ENCODE results near the gene CLIC4.

GRCh38 chr1:24714859-24715520 lies 30.3 kb upstream of the CLIC4 start:
- TF ChIP-seq CTCF (IDR thresholded peaks at IDR 0.05; ENCODE audit: control extremely low read depth in 1 of 3, insufficient read depth in 1 of 3, low read depth in 1 of 3, low read length in 3 of 3): no peak
- TF ChIP-seq TBP (IDR thresholded peaks at IDR 0.05; ENCODE audit: low read depth, low read length): no peak
- no peak for TF ChIP-seq TAF1 (IDR thresholded peaks at IDR 0.05; ENCODE audit: low read depth, low read length)
- no peak for TF ChIP-seq SIN3A (conservative IDR thresholded peaks at IDR 0.05 in 1 of 2, IDR thresholded peaks at IDR 0.05 in 1 of 2; ENCODE audit: low read depth in 1 of 2, low read length in 2 of 2)
- TF ChIP-seq KDM5A (IDR thresholded peaks at IDR 0.05; ENCODE audit: low read length): no peak
- TF ChIP-seq ATF3 (IDR thresholded peaks at IDR 0.05; ENCODE audit: insufficient read depth, low read depth, low read length): no peak
- no peak for TF ChIP-seq EP300 (IDR thresholded peaks at IDR 0.05; ENCODE audit: borderline replicate concordance in 1 of 2, low read depth in 2 of 2, low read length in 2 of 2)
- no peak for TF ChIP-seq TEAD4 (IDR thresholded peaks at IDR 0.05; ENCODE audit: low read depth, low read length)
